HG03060 (cell line): ENCODE results near the gene NRAP.

Source experiments
- ATAC-seq: cut with Tn5 transposase; IDR thresholded peaks from one replicate; pipeline ENCODE4 v1.9.1; 2021; ENCODE audit warnings: low read depth, moderate number of reproducible peaks; ENCODE audit not compliant: unreplicated experiment

NRAP gene

GRCh38 chr10:113566888-113567287, 97.0 kb downstream of the NRAP start:
- no peak for ATAC-seq

DNA sequence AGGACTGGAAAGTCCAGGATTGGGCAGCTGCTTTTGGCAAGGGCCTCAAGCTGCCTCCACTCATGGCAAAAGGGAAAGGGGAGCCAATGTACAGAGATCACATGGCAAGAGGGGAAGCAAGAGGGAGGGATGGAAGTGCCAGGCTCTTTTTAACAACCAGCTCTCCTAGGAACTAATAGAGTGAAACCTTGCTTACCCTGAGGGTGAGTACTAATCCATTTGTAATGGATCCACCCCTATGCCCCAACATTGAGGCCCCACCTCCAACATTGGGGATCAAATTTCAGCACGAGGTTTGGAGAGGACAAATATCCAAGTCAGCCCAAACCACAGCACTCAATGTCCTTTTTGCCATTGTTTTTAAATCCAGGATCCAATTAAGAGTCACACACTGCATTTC, 98.5 kb downstream of the NRAP start:
- no peak for ATAC-seq

- peak; percentile 57 for ATAC-seq
These were observed 100.3 kb downstream of the NRAP start for GRCh38 chr10:113563306-113564088.

DNA sequence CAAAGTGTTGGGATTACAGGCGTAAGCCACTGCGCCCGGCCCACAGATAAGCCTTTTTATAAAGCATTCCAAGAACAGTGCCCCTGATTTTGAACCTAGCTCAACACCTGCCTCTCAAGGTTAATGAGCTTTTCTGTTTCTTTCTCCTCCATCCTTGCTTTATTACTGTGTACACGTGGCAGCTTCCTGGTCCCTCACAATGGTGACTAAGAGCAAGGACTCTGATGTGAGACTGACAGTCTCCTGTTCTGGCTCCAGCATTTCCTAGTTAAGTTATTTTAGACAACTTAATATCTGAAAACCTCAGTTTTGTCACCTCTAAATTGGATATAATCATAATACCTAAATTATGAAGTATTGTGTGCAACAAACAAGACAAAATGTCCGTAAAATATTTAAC, 101.1 kb downstream of the NRAP start:
- ATAC-seq: no peak

DNA sequence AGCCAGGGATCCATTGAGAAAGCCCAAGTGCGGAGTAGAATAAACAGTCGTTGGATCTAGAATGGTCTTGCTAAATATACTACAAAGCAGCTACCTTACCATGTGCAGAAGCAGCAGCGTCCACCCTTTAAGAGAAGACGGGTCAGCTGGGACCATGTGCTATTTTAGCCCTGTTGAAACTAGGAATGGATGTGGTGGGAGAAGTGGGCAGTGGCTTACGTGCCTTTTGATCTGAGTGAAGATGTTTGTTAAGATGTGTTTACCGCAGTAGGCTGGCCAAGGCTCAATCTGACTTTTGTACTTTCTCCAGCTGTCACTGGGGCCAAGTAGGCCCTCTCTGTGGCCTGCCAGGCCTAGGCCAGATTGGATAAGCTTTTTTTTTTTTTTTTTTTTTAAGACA, 101.8 kb downstream of the NRAP start:
- no peak for ATAC-seq

DNA sequence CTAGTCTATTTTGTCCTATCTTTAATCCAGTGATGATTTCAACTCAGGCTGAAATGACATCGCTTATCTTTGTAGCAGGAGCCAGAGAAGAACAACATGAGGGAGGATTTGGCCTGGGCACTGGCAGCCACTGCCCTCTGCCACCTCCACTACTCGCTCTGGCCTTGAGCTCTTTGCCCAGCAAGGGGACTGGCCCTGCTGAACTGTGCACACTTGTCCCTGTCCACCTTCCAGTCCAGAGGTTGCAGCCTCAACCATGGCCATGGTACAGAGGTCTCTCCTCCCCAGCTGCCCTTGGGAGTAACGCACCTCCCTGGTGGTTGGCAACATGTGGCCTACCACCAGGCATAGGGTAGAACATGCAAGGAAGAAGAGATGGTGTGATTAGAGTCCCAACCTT, 102.6 kb downstream of the NRAP start:
- ATAC-seq: no peak

DNA sequence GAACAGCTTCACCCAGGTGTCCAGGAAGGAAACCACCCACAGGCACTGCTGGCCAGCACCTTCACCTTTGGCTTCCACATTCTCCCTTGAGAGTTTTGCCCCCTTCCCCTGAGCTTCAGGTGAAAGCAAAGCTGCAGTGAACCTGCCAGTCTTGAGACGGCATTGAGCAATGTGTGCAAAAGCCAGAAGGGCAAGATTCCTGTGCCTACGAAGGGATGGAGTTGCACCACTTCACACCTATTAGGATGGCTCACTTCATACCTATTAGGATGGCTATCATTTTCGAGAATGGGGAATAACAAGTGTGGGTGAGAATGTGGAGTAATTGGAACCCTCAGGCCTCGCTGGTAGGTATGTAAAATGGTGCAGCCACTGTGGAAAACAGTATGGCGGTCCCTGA, 103.8 kb downstream of the NRAP start:
- ATAC-seq: no peak

DNA sequence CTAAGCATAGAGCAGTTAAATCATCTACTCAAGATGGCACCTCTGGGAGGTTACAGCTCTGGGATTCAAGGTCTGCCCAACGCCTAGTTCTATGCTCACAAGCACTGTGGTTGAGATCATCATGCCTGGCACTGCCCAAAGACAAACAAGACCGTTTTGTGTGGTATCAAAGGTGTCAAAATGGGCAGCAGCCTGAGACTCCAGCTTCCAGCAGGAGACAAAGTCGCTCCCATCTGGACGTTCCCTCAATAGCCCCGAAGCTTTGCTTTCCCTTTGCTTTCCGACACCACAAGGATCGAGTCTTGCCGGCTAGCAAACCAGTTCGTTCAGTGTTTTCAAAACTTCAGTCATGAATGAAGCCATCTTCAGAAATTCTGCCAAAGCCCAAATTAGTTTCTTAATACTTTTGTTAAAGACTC, 105.9 kb downstream of the NRAP start:
- no peak for ATAC-seq

DNA sequence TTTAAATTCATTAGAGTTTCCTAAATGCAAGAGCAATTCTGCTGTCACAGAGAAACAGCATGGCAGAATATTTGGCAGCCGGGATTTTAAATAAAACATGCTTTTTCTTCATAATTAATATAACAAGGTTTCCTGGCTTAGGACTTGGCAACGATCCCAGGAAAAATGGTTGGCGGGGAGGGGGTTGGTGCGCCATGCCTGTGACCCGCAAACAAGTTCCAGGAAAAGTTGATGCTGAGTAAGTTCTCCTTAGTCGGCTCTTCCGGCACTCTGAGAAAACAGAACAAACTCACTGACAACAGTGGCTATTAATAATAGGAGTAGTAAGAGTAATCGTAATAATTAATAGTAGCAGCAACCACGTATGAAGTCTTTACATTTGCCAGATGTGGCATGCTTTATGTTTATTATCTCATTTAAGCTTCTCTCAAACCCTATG, 106.4 kb downstream of the NRAP start:
- no peak for ATAC-seq

- no peak for ATAC-seq
These were observed 108.1 kb downstream of the NRAP start for GRCh38 chr10:113555751-113556150.

DNA sequence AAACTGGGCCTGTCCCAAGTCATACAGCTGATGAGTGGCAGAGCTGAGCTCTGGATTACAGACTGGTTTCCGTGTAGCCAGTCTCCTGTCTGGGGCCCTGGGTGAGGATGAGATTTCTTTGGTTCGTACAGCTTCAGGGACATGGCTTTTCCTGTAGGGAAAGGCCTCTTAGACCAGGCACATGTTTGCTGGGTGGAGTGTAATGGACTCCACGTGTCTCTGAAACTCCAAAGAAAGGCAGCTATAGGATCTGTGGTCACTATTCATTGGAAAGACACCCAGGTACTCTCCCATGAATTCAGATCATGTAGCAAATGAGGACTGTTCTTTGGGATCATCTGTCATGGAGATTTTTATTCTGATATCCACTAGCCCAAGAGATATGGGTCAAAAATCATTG, 108.6 kb downstream of the NRAP start:
- ATAC-seq: no peak

DNA sequence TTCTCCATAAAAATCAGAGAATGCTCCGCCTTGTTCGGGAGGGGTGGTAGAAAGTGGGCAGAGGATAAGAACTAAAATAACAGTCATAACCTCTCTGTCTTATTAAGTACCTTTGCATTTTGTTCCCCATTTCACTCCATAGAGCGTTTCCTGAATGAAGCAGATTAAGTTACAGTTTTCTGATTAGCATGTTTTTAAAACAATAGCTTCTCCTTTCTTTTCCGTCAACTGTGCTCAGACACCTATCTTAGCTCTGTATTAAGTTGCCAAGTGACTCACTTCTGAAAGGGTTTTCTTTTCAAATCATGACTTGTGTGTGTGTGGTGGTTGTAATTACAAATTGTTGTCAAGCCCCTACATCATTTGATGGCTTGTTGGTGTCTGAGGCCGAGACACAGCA, 109.6 kb downstream of the NRAP start:
- ATAC-seq: no peak

- no peak for ATAC-seq
These were observed 110.7 kb downstream of the NRAP start for GRCh38 chr10:113553149-113553548.

- ATAC-seq: no peak
These were observed 111.1 kb downstream of the NRAP start, which contains the start of gene HABP2 for GRCh38 chr10:113552701-113553100. Gene HABP2 (plus strand): TSS chr10:113553053. CDS start chr10:113553122, 69 bp downstream.

DNA sequence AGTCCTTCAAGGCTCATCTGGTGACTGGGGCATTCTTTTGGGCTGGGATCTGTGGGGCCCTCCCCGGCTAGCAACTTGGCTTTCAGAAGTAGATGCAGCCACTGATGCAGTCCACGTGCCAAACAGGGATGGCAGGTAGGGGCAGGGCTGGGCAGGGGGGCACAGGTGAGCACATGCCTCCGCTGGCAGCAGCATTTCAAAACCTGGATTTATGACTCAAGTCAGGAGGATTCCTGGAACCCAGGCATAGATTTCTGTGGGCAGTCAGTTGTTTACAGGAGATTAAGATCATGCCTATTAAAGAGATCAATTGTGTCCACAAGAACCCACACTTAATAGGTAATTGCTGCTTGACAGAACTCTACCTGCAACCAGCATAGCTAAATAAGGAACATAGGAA, 111.8 kb downstream of the NRAP start:
- ATAC-seq: no peak

DNA sequence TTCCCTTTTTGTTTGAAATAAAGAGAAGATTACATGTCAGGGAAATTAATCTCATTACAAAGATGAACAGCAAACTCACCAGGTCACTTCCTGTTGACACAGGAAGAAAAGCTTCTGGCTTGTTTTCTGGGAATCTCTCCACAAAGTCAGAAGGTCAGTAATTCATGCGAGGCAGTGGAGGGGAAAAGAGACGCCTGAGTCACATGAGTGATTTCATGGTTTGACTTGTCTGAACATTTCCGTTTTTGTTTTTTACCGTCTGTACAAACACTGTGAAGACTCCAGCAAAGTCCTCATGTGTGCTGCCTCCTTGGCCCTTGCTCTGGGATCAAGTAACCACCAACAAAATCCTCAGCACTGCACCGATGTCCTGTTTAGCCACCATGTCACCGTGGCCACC, 113.5 kb downstream of the NRAP start:
- no peak for ATAC-seq

DNA sequence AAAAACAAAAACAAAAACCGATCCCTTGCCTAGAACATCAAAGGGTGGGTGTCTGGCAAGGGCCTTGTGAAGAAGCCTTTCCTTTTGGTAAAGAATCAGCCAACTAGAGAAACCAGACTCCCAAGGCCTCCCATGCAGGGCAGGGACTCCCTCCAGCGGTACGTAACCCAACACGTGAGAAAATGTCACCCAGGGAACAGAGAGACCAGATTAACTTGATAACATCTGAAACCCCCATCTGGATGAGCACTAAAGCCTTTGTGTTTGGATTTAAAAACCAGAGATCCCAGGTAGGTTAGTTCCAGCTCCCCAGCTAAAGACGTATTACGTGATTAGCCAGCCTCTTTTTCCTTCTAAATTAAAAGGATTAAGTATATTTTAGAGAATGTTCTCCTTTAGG, 114.0 kb downstream of the NRAP start:
- ATAC-seq: no peak

DNA sequence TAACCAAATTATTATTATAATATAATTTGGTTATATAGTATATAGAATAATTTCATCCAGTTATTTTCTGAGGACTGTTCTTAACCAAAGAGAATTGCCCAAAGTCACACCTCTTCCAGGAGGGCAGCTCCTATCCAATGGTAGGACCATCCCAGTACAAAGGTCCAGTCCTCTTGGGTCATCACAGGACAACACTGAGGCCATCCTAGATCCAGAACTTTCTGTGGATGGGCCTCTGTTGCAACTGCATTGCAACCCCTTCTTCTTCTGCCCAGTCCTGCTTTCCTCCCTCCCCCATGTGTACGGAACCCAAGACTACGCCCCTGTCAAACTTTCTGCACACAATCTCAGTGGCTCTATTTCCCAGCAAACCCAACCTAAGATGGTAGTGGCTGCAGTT, 116.4 kb downstream of the NRAP start:
- no peak for ATAC-seq

GRCh38 chr10:113544392-113544791, 119.4 kb downstream of the NRAP start:
- no peak for ATAC-seq

DNA sequence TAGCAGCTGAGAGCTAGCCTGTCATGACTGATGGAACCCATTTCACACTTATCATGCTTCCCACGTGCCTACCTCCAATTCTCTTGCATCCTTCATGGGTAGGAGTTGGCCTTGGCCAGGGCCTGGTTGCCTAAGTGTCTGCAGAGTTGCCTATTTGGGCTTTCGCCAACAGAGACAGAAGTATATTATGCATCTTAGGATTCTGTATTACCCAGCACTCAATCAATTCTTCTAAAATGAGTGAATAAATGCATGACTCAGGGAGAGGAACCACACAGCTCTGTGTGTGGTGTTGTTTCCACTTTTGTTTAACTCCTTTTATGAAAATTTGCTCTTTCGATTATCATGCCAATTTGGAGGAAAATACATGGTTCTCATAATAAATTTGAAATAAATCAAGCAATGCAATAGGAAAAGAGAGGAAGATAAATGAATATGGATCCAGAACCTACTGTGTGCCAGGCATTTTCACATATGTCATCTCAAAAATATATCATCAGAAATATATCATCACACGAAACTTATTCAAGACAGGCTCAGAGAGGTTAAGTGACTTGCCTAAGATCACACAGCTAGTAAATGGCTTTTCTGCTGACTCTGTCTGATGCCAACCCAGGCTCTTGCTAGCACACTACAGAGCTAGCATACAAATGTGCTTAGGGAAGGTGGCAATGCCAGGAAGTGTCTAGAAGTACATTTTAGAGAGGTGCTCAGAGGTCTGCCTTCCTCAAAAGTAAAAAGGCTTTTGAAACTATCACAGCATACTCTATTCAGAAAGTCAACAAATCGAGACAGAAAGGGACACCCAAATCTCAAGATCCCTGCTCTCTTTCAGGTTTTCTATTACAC, 120.5 kb downstream of the NRAP start:
- ATAC-seq: no peak

- no peak for ATAC-seq
These were observed 122.3 kb downstream of the NRAP start for GRCh38 chr10:113541549-113541927.
